SK-N-SH (cell line): ENCODE measurements around the gene SERP2. TPM values are rescaled to one million over a fixed set of nuclear protein-coding genes. Genes with fewer than 3 reads are reported as not detected.

ENCODE experiments used
- polyA plus RNA-seq, 3 experiments: library from polyadenylated mRNA; depleted of rRNA; stranded (reverse); fragments of >200 nt; gene quantifications; 2 replicates each; pipeline ENCODE4 v1.2.3, GENCODE V29; 2012

The SERP2 gene
- polyA plus RNA-seq, 1 of the 3 experiments (the other 2 are of a cell fraction), result 4.9 TPM

Other genes starting within 250 kb of the SERP2 start
- 134 and 137 TPM in 2 replicates for gene TSC22D1, start 202.5 kb downstream of the SERP2 start, polyA plus RNA-seq (2012; rRNA removed)